OCI-LY7 (cell line): Measurements from ENCODE around the gene RAPGEF2.

ENCODE experiments used
- EZH2phosphoT487 ChIP-seq: fragments of 200-600 bp; sonication (generic); IDR thresholded peaks from 2 replicates; pipeline ENCODE4 v1.6.1; 2018; ENCODE audit warnings: low read depth, borderline replicate concordance, mild to moderate bottlenecking, mixed run types, antibody characterized with exemption, low read length, moderate library complexity, mixed read lengths
- TF ChIP-seq, protein P1 (sequence below): fragments of 200-600 bp; sonication (generic); conservative IDR thresholded peaks from 2 replicates; pipeline ENCODE4 v1.5.1; 2014; ENCODE audit warnings: mild to moderate bottlenecking, antibody characterized with exemption, low read length, moderate library complexity, mixed read lengths

DNA sequence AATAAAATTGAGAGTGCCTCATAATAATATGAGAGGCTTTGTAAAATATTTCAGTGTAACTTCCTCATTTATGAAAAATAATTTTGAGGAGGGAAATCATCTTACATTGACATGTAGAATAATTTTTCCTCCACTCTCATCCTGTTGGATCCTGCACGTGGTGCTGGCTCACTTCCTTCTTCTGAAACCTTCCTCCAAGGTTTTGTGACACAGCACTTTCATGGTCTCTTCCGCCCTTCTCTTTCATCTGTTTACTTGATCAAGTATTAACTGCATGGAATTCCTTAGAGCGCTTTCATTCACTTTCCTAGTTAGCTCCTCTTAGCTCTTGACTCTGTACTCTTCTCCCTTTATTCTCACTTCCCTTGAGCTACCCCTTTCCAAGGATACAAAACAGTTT is 246.5 kb downstream of the RAPGEF2 start:
- TF ChIP-seq, protein P1, sequence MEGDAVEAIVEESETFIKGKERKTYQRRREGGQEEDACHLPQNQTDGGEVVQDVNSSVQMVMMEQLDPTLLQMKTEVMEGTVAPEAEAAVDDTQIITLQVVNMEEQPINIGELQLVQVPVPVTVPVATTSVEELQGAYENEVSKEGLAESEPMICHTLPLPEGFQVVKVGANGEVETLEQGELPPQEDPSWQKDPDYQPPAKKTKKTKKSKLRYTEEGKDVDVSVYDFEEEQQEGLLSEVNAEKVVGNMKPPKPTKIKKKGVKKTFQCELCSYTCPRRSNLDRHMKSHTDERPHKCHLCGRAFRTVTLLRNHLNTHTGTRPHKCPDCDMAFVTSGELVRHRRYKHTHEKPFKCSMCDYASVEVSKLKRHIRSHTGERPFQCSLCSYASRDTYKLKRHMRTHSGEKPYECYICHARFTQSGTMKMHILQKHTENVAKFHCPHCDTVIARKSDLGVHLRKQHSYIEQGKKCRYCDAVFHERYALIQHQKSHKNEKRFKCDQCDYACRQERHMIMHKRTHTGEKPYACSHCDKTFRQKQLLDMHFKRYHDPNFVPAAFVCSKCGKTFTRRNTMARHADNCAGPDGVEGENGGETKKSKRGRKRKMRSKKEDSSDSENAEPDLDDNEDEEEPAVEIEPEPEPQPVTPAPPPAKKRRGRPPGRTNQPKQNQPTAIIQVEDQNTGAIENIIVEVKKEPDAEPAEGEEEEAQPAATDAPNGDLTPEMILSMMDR: no peak
- TF ChIP-seq EZH2phosphoT487: no peak
